ENCODE measurements around the gene GRID1. TPM values are rescaled to one million over a fixed set of nuclear protein-coding genes. Genes with fewer than 3 reads are reported as not detected.

Gene GRID1
- total RNA-seq, 1 experiment from 2014 or later = not detected

- no peak for DNase-seq
- Histone ChIP-seq H3K79me2 (ENCODE audit: low read depth) (no peaks in the 10 kb centered on the region), H3K4me2 (no peak overlapping the region), H3F3A (ENCODE audit: insufficient read depth, low read depth) (no peaks in the 10 kb centered on the region), H3K27ac (no peak overlapping the region), H3K4me3 (no peak overlapping the region), H3K9me3 (ENCODE audit: insufficient read depth, low read depth) (no peaks in the 10 kb centered on the region), H3K9me2 (ENCODE audit: insufficient read depth) (no peaks in the 10 kb centered on the region), H3K27me3 (ENCODE audit: insufficient read depth, low read depth) (no peaks in the 10 kb centered on the region), H2AFZ (no peak overlapping the region), H4K20me1 (ENCODE audit: insufficient read depth) (no peaks in the 10 kb centered on the region), H3K4me1 (replicated peaks; ENCODE audit: insufficient read depth) (no peaks in the 10 kb centered on the region), H3K36me3 (ENCODE audit: low read depth) (no peaks in the 10 kb centered on the region)
- BruUV-seq (replicated peaks) = no TSS peak
- TF ChIP-seq CTCF (conservative IDR thresholded peaks at IDR 0.05) = no peak
- no peak for TF ChIP-seq EZH2 (IDR thresholded peaks at IDR 0.05; ENCODE audit: low read depth)
- ChIA-PET POLR2A (ENCODE audit: unreplicated experiment) (no interaction called here), CTCF (no interaction called here)
- intact Hi-C loops (cut with micrococcal nuclease; ENCODE audit: unreplicated experiment) = no loop called here
These were observed 515.9 kb downstream of the GRID1 start for GRCh38 chr10:85850736-85851135.

DNA sequence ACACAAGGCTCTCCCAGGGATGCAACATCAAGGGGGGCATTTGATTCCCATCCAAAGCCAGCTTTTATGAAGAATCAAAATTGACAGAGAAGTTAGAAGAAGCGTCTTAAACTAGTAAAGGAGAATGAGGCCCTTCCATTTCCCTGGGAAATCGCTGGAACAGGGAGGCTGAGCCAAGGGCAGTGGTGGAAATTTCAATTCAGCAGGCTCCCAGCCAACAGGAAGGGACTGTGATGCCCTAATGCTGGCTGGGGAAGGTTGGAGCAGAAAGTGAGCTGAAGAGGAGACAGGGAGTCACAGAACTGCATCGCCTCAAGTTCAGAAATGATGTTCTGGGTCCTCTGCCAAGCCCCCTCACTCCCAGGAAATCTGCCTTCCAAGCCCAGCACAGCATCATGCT is 517.3 kb downstream of the GRID1 start:
- H3K27me3 ChIP-seq (ENCODE audit: insufficient read depth, low read depth) = no peaks in the 10 kb centered on the region
- no peaks in the 10 kb centered on the region for H3K9me3 ChIP-seq (ENCODE audit: insufficient read depth, low read depth)
- H2AFZ ChIP-seq = no peak overlapping the region
- no peak overlapping the region for H3K4me3 ChIP-seq
- DNase-seq = no peak
- ChIA-PET CTCF (no interaction called here), POLR2A (ENCODE audit: unreplicated experiment) (no interaction called here)
- H3K4me1 ChIP-seq (replicated peaks; ENCODE audit: insufficient read depth) = no peaks in the 10 kb centered on the region
- no peak overlapping the region for H3K27ac ChIP-seq
- H3K36me3 ChIP-seq (ENCODE audit: low read depth) = no peaks in the 10 kb centered on the region
- H3K79me2 ChIP-seq (ENCODE audit: low read depth) = no peaks in the 10 kb centered on the region
- H3K9me2 ChIP-seq (ENCODE audit: insufficient read depth) = no peaks in the 10 kb centered on the region
- no TSS peak for BruUV-seq (replicated peaks)
- TF ChIP-seq EZH2 (IDR thresholded peaks at IDR 0.05; ENCODE audit: low read depth) (no peak), CTCF (conservative IDR thresholded peaks at IDR 0.05) (no peak)
- H3K4me2 ChIP-seq = no peak overlapping the region
- no peaks in the 10 kb centered on the region for H4K20me1 ChIP-seq (ENCODE audit: insufficient read depth)
- no peaks in the 10 kb centered on the region for H3F3A ChIP-seq (ENCODE audit: insufficient read depth, low read depth)
- intact Hi-C loops (cut with micrococcal nuclease; ENCODE audit: unreplicated experiment) = no loop called here

- TF ChIP-seq CTCF (conservative IDR thresholded peaks at IDR 0.05) = no peak
- TF ChIP-seq EZH2 (IDR thresholded peaks at IDR 0.05; ENCODE audit: low read depth) = no peak
These were observed 517.8 kb downstream of the GRID1 start for GRCh38 chr10:85848756-85849155.

More at GRCh38 chr10:85848756-85849155, 517.8 kb downstream of the GRID1 start:
- H3F3A ChIP-seq (ENCODE audit: insufficient read depth, low read depth) = no peaks in the 10 kb centered on the region
- no peaks in the 10 kb centered on the region for H3K27me3 ChIP-seq (ENCODE audit: insufficient read depth, low read depth)
- H3K4me3 ChIP-seq = no peak overlapping the region
- H3K9me2 ChIP-seq (ENCODE audit: insufficient read depth) = no peaks in the 10 kb centered on the region
- H3K9me3 ChIP-seq (ENCODE audit: insufficient read depth, low read depth) = no peaks in the 10 kb centered on the region
- no peaks in the 10 kb centered on the region for H3K4me1 ChIP-seq (replicated peaks; ENCODE audit: insufficient read depth)
- BruUV-seq (replicated peaks) = no TSS peak
- no peak overlapping the region for H3K4me2 ChIP-seq
- H3K36me3 ChIP-seq (ENCODE audit: low read depth) = no peaks in the 10 kb centered on the region
- CTCF ChIA-PET = no interaction called here
- H3K27ac ChIP-seq = no peak overlapping the region
- no peaks in the 10 kb centered on the region for H4K20me1 ChIP-seq (ENCODE audit: insufficient read depth)
- no peak for DNase-seq
- no peaks in the 10 kb centered on the region for H3K79me2 ChIP-seq (ENCODE audit: low read depth)
- intact Hi-C loops (cut with micrococcal nuclease; ENCODE audit: unreplicated experiment) = no loop called here
- POLR2A ChIA-PET (ENCODE audit: unreplicated experiment) = no interaction called here
- no peak overlapping the region for H2AFZ ChIP-seq
